HG03095 (cell line): ENCODE results near the gene DDX50.
"Not testable (repeated sequence)": the region's sequence is repeated elsewhere in the genome, so short reads cannot be mapped to it uniquely, and the experiment has no call there.

Experiments
- ATAC-seq: cut with Tn5 transposase; IDR thresholded peaks from one replicate; pipeline ENCODE4 v1.9.1; 2021; ENCODE audit warnings: moderate library complexity; ENCODE audit not compliant: unreplicated experiment

DDX50 gene, protein sequence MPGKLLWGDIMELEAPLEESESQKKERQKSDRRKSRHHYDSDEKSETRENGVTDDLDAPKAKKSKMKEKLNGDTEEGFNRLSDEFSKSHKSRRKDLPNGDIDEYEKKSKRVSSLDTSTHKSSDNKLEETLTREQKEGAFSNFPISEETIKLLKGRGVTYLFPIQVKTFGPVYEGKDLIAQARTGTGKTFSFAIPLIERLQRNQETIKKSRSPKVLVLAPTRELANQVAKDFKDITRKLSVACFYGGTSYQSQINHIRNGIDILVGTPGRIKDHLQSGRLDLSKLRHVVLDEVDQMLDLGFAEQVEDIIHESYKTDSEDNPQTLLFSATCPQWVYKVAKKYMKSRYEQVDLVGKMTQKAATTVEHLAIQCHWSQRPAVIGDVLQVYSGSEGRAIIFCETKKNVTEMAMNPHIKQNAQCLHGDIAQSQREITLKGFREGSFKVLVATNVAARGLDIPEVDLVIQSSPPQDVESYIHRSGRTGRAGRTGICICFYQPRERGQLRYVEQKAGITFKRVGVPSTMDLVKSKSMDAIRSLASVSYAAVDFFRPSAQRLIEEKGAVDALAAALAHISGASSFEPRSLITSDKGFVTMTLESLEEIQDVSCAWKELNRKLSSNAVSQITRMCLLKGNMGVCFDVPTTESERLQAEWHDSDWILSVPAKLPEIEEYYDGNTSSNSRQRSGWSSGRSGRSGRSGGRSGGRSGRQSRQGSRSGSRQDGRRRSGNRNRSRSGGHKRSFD

DNA sequence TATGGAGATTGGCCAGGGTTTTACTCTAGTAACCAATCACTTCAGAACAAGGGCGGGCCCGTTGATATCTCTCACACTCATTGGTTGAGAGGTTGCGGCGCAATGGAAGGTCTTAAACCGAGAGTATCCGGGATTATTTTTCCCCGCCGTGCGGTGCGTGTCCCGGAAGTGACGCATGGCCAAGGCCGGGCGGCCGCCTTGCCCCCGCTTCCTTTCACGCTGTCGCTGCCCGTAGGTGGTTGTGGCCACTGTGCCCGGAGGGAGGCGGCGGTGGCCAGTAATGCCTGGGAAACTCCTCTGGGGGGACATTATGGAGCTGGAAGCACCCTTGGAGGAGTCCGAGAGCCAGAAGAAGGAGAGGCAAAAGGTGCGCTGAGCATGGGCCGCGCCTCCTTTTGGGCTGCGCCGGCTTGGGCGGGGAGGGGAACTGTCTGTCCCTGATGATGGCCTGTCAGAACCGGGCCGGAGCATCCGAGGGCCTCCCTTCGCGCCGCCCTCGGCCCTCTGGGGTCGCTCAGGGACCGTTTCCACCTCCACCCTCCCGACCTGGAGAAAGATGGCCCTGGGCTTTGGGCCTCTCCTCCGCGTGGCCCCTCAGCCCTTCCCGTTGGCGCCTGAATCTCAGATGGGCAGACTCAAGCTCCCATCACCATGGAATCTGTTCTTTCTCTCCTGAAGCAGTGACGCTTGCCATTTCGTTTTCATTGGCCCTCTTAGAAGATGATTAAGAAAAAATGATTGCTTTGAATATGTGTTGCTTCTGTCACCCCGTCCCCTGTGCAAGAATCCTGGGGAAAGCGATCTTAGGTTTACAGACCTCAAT, at the start of gene DDX50:
Gene DDX50 (plus strand): TSS at position 211 of the 823 bp plus-strand sequence. CDS start 70 bp downstream, at position 281.
- peak; percentile 95 for ATAC-seq

DNA sequence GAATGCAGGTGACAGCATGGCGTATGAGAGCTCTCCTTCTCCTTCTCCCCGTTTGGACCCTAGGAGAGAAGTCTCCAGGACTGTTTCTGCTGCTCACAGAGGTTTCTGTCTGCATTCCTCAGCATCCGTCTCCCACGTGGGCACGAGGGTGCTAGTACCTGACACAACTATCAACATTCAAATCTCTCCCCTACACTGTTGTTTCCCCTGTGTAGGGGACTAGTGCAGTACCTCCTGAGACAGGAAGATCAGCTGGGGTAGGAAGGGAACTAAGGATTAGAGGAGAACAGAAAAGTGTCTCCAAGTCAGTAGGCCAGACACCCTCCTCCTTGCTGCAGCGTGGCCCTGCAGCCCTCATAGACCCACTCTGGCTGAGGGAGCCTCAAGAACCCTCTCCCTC, 44.8 kb upstream of the DDX50 start:
- no peak for ATAC-seq

DNA sequence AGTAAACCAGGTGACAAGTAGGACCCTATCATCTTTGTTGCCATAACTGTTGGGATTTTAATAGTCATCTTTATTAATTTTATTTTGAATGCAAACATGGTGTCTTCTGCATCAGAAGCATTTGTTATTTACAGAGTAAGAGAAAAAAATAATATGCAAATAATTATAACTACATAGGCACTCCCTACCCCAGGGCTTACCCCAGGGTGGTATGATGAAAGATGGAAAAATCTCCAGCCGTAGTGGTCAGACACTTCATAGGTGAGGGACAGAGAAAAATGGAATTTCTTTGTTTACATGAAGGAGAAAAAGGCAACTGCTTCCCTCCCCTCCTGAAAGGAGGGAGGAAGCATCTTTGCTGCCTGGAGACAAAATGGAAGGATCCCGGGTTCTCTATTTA, 44.1 kb upstream of the DDX50 start:
- no peak for ATAC-seq

DNA sequence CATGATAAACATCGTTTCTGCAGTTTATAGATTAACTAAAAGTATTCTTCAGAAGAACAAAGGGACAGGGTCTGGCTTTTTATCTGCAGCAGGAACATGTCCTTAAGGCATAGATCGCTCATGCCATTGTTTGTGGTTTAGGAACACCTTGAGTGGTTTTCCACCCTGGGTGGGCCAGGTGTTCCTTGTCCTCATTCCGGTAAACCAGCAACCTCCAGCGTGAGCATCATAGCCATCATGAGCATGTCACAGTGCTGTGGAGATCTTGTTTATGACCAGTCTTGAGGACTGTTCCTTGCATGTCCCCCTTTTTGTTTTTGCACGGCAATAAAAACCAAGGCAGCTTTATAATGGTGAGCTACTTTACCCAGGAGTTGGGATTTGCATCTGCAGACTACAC, 39.9 kb upstream of the DDX50 start:
- ATAC-seq = no peak

DNA sequence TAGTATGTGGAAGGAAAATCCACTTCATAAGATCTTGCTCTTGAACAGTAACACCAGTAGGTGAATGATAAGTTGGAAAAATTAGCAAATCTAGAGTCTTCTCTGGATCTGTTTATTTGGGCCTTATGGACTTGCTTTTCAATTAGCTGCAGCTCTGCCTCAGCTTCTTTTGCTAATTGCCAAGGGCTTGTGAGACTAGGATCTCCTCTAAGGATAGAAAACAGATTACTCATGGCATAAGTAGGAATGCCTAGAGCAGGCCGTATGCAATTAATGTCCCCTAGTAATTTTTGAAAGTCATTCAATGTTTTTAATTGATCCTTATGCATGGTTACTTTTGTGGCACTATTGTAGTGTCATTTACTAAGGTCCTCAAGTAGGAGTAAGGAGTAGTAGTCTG, 36.5 kb upstream of the DDX50 start:
- no peak for ATAC-seq

DNA sequence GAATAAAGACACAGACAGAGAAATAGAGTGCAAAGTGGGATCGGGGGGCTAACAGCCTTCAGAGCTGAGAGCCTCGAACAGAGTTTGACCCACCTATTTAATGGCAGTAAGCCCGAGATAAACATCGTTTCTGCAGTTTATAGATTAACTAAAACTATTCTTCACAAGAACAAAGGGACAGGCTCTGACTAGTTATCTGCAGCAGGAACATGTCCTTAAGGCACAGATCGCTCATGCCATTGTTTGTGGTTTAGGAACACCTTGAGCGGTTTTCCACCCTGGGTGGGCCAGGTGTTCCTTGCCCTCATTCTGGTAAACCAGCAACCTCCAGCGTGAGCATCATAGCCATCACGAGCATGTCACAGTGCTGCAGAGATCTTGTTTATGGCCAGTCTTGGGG, 32.9 kb upstream of the DDX50 start:
- not testable (repeated sequence) for ATAC-seq

DNA sequence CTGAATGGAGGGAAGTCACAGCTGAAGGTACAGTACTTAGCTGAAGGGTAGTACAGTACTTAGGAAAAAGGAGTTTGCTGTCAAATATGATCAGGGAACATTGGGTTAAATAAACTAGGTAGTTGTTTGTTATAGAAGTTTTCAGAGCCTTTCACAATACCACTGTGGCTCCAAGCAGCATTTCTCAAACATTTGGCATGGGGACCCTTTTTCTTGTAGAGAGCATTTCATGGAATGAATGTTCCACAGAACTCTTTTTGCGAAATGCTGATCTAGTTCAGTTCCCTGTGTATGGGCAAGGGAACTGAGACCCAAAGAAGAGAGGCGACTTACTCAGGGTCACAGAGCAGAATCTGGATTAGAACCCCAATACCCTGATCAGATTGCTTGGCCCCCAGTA, 31.5 kb upstream of the DDX50 start:
- ATAC-seq = no peak

DNA sequence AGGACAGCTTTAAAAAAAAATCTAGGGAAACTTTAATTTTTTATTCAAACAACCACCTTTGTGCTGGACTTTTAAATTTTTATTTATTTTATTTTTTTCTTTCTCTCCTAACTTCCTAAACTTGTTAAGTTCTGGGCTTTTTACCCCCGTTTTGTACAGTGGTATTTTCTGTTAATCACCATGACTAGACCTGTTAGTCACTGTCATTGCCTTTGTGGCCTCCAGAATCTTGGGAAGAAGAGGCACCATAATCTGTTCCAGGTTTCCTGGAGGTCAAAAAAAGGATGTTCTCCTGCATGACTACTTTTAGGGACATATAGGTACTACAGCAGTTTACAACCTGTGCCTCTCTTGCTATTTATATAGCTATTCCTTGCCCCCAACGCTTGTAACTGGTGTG, 31.1 kb upstream of the DDX50 start:
- no peak for ATAC-seq

DNA sequence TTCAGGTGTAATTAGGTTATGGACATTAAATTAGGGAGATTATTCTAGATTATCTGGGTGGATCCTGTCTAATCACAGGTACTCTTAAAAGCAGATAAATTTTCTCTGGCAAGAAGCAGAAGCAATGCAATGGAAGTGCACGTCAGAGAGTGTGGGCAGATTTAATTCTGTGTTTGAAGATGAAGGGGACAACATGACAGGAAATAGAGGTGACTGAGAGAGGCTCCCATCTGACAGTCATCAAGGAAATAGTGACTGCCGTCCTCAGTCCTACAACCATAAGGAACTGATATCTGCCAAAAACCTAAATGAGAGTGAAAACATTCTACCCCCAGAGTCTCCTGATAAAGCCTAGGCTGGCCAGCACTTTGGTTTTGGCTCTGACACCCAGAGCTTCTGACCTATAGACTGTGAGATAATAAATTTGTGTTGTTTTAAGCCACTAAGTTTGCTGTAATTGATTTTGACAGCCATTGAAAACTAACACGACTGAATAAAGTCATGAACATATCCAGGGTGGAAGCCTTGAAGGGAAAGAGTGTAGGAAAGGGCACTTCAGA, 30.5 kb upstream of the DDX50 start:
- no peak for ATAC-seq

DNA sequence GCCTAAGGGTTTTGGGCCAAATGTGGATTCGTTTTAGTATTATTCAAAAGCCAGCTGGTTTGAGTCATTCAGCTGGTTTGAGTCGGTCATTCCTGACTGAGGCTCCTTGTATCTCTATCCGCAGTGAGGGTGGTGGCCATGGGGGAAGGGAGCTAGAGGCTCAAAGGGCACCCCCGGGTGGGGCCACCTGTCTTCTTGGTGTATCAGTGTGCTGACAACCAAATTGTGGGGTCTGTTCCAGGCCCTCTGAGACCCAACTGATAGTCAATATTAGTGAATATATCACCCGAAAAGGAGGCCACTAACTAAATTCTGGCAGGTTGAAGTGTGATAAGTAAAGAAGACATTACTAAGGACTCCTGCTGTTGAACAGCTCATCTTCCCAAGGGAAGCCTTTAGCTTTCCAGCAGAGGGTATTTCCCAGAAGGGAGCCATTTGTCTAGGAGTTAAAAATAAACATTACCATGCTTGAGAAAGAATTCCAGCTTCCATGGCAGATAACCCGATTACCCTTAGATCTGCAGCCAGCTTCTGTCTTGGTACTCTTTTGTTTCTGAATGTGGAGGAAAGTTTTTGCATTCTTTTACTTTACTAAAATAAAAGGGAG, 29.9 kb upstream of the DDX50 start:
- no peak for ATAC-seq

DNA sequence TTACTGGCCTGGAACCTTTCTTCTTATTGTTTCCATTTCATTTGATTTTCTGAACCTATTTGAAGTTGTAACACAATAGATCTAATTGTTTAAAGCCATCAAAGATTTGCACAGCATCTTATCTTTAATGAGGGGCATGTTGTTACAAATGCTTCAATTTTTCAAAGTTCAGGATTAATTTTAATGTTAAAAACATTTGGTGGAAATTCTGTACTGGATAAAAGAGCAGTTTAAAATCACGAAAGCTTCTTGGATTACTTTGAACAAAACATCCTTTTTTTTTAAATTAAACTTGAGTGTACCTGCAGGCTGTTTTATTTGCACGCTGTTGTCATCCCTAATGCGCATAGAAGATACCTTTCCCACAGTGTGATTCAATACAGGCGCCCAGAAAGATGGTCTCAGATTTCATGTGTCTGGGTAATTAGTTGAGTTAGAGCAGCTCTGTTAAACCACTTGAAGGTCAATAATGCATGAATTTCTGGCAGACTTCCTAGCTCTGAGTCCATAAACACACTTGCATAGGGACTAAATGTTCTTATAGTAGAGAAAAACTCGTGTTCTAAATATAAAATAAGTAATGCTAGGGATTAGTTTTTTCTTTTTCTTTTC, 29.3 kb upstream of the DDX50 start:
- no peak for ATAC-seq

DNA sequence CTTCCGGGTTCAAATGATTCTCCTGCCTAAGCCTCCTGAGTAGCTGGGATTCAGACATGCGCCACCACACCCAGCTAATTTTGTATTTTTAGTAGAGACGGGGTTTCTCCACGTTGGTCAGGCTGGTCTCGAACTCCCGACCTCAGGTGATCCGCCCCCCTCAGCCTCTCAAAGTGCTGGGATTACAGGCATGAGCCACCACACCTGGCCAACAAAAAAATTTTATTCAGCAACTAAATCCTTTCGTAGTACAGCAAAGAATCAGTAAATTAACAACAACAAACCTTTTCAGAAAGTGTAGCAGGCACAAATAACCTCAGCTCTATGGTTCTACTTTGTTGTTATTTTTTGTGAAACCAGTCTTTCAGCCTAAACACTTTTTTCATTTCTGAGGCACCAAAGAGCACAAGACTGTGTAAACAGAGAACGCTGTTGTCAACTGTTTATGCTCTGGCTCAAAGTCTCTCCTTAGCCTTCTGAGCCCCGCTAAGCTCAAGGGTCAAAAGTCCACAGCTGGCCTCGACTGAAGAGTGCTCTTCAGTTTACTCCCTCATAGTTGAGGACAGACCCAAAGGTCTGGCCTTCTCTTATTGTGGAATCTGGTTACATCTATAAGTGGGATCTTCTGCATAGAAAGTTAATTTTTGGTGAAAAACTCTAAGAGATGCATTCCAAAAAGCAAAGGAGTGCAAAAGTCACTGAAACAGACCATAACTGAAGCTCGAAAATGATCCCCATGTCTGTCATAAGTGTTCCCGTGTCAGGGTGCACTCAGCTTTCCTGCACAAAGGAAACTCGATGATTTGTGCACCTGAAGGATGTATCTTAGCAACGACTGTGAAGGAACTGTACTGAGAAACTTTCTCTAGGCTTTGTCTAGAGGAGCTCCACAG, 24.6 kb upstream of the DDX50 start:
- no peak for ATAC-seq

DNA sequence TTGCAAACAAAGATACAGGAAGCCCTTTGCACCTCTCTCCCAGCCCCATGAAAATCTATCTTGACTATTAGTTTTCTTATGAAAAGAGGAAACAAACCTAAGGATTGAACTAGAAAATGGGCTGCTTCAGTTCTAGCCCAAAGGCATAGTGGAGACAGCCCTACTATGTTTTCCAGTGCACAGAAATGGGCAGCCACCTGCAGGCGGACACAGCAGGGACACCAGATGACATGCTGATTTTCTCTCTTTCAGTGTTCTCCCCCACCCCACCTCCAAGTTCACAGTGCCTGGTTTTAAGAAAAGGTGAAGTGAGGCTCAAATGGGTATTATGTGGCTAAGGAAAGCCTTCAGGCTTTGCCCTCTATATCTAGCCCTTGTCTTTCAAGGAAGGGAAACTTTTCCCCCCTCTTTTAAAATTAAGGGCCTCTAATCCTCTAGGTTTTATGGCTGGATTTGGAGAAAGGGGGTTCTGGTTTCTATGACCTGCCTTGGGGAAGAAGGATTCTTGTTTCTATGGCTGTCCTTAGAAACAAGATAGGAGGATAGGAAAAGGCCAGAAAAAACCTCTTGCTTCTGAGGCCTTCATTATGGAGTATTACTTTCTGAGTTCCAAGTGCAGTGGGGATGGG, 23.5 kb upstream of the DDX50 start:
- ATAC-seq = no peak

DNA sequence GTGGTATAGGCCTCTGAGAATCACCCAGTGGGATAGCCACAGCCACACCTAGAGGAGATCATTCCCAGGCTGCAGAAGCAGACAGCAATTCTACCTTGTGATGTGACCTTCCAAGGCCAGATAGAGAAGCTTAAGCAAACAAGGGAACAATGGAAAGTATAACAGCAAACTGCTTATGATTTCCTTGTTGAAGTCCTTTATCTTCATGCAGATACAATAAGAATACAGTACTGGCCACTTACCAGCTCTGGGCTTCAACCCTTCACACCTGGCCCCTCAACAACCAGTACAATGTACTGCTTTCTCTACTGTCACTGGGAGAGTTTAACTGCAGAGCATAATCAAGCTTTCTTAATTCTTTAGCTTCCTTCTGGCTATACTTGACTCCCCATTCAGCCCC, 22.6 kb upstream of the DDX50 start:
- no peak for ATAC-seq

DNA sequence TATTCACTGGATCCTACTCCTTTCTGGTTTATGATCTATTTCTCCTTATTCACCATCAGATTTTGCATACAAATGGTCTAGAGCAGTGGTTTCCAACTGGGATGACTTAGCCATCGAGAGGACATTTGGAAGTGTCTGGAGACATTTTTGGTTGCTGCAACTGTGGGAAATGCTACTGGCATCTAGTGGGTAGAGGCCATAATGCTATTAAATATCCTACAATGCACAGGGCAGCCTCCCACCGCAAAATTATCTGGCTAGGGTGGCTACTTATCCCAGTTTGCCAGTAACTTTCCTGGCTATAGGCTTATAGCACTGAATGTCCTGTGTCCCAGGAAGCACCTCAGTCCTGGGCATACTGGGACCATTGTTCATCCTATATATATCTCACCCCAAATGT, 21.5 kb upstream of the DDX50 start:
- no peak for ATAC-seq

DNA sequence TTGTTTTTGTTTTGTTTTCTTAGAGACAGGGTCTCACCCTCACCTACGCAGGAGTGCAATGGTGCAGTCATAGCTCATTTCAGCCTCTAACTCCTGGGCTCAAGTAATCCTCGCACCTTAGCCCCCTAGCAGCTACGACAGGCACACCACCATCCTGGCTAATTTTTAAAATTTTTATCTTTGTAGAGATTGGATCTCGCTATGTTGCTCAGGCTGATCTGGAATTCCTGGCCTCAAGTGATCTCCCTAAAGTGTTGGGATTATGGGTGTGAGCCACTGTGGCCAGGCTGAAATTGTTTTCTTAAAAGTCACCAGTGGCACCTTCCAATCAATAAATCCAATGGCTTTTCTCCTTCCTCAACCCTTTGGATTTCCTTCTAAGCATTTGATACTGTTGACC, 20.9 kb upstream of the DDX50 start:
- ATAC-seq = no peak

DNA sequence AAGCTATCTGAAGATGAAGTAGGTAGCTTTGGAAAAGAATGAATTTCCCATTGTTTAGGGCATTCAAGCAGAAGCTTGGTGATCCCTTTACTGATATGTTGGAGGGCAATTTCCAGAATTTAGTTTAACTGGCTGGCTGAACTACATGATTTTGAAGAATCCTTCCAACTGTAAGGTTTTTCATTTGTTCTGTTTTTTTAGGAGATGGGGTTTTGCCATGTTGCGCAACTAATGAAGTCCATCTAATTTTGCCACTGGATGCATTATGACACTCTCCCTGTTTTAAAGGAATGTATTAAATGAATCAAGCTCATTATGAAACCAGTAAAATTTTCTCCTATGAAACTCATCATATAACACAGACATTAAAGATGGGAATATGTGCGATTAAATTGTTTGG, 6.1 kb upstream of the DDX50 start:
- no peak for ATAC-seq

DNA sequence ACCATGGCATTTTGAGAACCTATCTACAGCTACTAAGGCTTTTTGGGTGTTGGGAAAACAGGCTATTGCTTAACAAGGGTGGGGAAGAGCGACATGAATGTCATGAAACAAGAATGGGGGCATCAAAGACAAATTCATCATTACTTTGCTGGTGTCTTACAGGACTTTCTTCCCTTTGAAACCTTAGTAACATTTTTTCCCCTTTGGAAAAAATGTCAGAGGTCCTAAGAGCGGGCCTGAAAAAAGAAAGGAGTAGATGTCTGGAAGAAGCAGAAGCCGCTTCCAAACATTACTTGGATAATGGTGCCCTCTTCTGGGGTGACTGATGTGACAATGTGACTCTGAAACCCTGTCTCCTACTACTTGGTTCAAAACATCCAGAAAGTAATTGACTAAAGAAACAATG, 3.8 kb upstream of the DDX50 start:
- no peak for ATAC-seq

DNA sequence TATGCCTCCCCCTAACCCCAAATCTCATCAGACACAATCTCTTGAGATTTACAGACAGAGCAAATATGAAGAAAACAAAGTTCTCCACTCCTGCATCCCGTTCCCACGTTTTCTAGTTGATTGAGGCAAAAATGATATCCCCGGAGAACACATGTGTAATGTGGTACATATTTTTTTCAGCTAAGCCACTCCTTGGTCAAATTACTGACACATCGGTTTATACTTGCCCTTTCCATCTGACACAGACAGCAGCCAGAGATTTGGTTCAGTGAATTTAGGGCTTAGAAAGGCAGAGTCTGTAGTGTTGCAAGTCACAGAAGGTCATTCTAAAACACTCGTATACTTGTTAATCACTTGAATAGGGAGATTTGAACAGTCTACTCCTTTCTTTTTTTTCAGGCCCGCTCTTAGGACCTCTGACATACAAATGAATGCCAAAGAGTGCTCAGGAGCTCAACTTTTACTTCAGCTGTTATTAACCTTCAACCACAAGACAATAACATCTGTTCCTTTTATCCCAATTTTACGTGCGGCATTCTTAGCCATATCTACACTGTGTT, 1.8 kb upstream of the DDX50 start:
- ATAC-seq = no peak
